Activated gamma-delta T cell treated with anti-CD3 and anti-CD28 coated beads, Interleukin-2, amount 50 U/mL, for 16 hours (primary cell): ENCODE data around the gene GJD4.

Experiments used
- DNase-seq: peaks from one replicate; pipeline ENCODE4 v3.0.0-alpha.2; 2020; ENCODE audit warnings: low read depth

Gene GJD4

GRCh38 chr10:35579116-35579515, 26.0 kb upstream of the GJD4 start:
- no peak for DNase-seq

GRCh38 chr10:35579726-35580422, 25.3 kb upstream of the GJD4 start:
- DNase-seq = no peak

GRCh38 chr10:35580423-35580770, 24.7 kb upstream of the GJD4 start:
- no peak for DNase-seq

- DNase-seq = no peak
Observed at GRCh38 chr10:35581655-35582054, 23.5 kb upstream of the GJD4 start.

GRCh38 chr10:35584946-35585345, 20.2 kb upstream of the GJD4 start:
- DNase-seq = no peak

- DNase-seq = no peak
Observed at GRCh38 chr10:35585356-35585755, 19.8 kb upstream of the GJD4 start.

- DNase-seq = no peak
Observed at GRCh38 chr10:35585903-35586535, 19.1 kb upstream of the GJD4 start.

GRCh38 chr10:35588836-35589235, 16.3 kb upstream of the GJD4 start:
- no peak for DNase-seq

GRCh38 chr10:35592441-35592840, 12.7 kb upstream of the GJD4 start:
- DNase-seq = no peak

GRCh38 chr10:35594115-35595079, 10.7 kb upstream of the GJD4 start:
- DNase-seq = no peak

- no peak for DNase-seq
Observed at GRCh38 chr10:35595106-35595505, 10.0 kb upstream of the GJD4 start.

- DNase-seq = no peak
Observed at GRCh38 chr10:35598379-35598778, 6.8 kb upstream of the GJD4 start.

GRCh38 chr10:35600193-35600592, 4.9 kb upstream of the GJD4 start:
- DNase-seq = no peak

- no peak for DNase-seq
Observed at GRCh38 chr10:35606430-35606829, 1.3 kb downstream of the GJD4 start.

GRCh38 chr10:35607475-35608327, 2.6 kb downstream of the GJD4 start:
- DNase-seq = no peak

- DNase-seq = no peak
Observed at GRCh38 chr10:35608328-35608672, 3.2 kb downstream of the GJD4 start.

GRCh38 chr10:35611750-35612149, 6.6 kb downstream of the GJD4 start:
- DNase-seq = no peak

GRCh38 chr10:35612385-35613106, 7.4 kb downstream of the GJD4 start:
- DNase-seq = no peak

GRCh38 chr10:35613107-35613440, 7.9 kb downstream of the GJD4 start:
- no peak for DNase-seq

GRCh38 chr10:35613597-35614226, 8.6 kb downstream of the GJD4 start:
- DNase-seq = no peak

- DNase-seq = no peak
Observed at GRCh38 chr10:35614312-35614711, 9.2 kb downstream of the GJD4 start.
